Stomach (tissue), 9 donors: Measurements from ENCODE around the gene CCDC157. TPM values are rescaled to one million over a fixed set of nuclear protein-coding genes. Genes with fewer than 3 reads are reported as not detected.
A peak's percentile ranks its signal among the peaks of the same experiment; 100 is the strongest.

Experiments
- DNase-seq, 2 donors: peaks; one replicate each; pipeline versions ENCODE4 v3.0.0 to v3.0.0-alpha.2; 2013 to 2019
- H3K27ac ChIP-seq, 5 donors: fragments of 200-600 bp in 4 of 5; sonication (generic) in 4 of 5; one replicate each; pipeline ENCODE4 v1.5.1; 2013 to 2019; ENCODE audit warnings: mild to moderate bottlenecking in 1 of 5, moderate library complexity in 1 of 5
- H3K27me3 ChIP-seq, 3 donors: fragments of 200-600 bp; sonication (generic); one replicate each; pipeline ENCODE4 v1.5.1; 2017 to 2019; ENCODE audit warnings: mixed run types in 1 of 3
- H3K36me3 ChIP-seq, 4 donors: fragments of 200-600 bp; sonication (generic); 1 replicate in 3 of 4; 2 replicates in 1 of 4; pipeline ENCODE4 v1.5.1; 2016 to 2019
- H3K4me1 ChIP-seq, 4 donors: fragments of 200-600 bp; sonication (generic); one replicate each; pipeline ENCODE4 v1.5.1; 2016 to 2019
- H3K4me3 ChIP-seq, 4 donors: fragments of 200-600 bp; sonication (generic) in 3 of 4; one replicate each; pipeline ENCODE4 v1.5.1; 2016 to 2019; ENCODE audit warnings: mild to moderate bottlenecking in 1 of 4
- H3K9me3 ChIP-seq, 4 donors: fragments of 200-600 bp; sonication (generic); one replicate each; pipeline ENCODE4 v1.5.1; 2016 to 2019
- CTCF ChIP-seq, 7 experiments: fragments of 450-650 bp in 4 of 7; fragments of 200-600 bp in 3 of 7; sonication (generic) in 3 of 7; IDR thresholded peaks; one replicate each; pipeline ENCODE4 v1.5.1; 2016 to 2019; ENCODE audit warnings: antibody characterized with exemption in 7 of 7, control low read depth in 2 of 7, mild to moderate bottlenecking in 1 of 7
- EP300 ChIP-seq: sonication (generic); formaldehyde crosslinking; IDR thresholded peaks from one replicate; pipeline ENCODE4 v1.6.1; 2017; ENCODE audit warnings: antibody characterized with exemption
- POLR2A ChIP-seq, 4 donors: fragments of 450-650 bp; IDR thresholded peaks; one replicate each; pipeline ENCODE4 v1.6.1; 2016; ENCODE audit warnings: antibody characterized with exemption in 4 of 4, control low read depth in 2 of 4, mild to moderate bottlenecking in 1 of 4, moderate library complexity in 1 of 4
- POLR2AphosphoS5 ChIP-seq, 3 donors: sonication (generic); formaldehyde crosslinking; IDR thresholded peaks; one replicate each; pipeline ENCODE4 v1.6.1; 2016; ENCODE audit warnings: antibody characterized with exemption in 3 of 3
- WGBS, 5 donors: extraction: QIAGEN DNeasy Blood & Tissue Kit in 3 of 5; methylation state at CpG; one replicate each; pipeline versions ENCODE4 v1.1.5 to v1.1.7; 2013 to 2018; 5-methylcytosine and 5-hydroxymethylcytosine counted together
- intact Hi-C: fragments of 100-400 bp; cut with DNase I; formaldehyde crosslinking; loops from one replicate; pipeline ENCODE4 v1.15.1; 2023; ENCODE audit warnings: low total_unique reads
- polyA plus RNA-seq, 3 donors: library from polyadenylated mRNA; stranded (reverse); fragments of 200-250 nt; gene quantifications; one replicate each; pipeline ENCODE4 v1.2.3, GENCODE V29; 2013
- total RNA-seq, 5 donors: library from RNA; depleted of rRNA; stranded (reverse); fragments of >200 nt; gene quantifications; one replicate each; pipeline versions ENCODE4 v1.1.0 to v1.2.3, GENCODE V29; 2014 to 2016
- donor health status: healthy with polysubstance abuse.
- donor health status: Bipolar disorder and iron deficiency.
- donor health status: healthy.

Gene CCDC157
- total and polyA plus RNA-seq, 8 donors, result 0.73 to 9.0 (median 2.2) TPM; not detected in 1

DNA sequence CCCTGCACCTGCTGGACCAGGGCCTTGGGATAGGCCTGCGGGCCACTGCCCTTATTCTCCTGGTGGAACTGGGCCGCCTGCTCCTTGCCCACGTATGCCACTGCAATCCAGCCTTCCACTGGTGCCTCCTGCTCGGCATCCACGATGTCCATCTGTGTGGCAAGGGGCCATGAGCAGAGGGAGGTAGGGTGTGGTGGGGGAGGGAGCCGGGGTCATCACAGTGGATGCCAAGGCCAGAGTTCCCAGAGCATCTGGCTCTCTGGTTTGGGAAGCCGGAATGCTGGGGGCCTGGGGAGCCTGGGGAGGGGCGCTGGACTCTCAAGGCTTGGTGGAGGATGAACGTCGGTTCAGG is 29.8 kb downstream of the CCDC157 start:
- H3K27ac ChIP-seq, result peak overlapping the region; percentile 60 to 90 (median 86)

DNA sequence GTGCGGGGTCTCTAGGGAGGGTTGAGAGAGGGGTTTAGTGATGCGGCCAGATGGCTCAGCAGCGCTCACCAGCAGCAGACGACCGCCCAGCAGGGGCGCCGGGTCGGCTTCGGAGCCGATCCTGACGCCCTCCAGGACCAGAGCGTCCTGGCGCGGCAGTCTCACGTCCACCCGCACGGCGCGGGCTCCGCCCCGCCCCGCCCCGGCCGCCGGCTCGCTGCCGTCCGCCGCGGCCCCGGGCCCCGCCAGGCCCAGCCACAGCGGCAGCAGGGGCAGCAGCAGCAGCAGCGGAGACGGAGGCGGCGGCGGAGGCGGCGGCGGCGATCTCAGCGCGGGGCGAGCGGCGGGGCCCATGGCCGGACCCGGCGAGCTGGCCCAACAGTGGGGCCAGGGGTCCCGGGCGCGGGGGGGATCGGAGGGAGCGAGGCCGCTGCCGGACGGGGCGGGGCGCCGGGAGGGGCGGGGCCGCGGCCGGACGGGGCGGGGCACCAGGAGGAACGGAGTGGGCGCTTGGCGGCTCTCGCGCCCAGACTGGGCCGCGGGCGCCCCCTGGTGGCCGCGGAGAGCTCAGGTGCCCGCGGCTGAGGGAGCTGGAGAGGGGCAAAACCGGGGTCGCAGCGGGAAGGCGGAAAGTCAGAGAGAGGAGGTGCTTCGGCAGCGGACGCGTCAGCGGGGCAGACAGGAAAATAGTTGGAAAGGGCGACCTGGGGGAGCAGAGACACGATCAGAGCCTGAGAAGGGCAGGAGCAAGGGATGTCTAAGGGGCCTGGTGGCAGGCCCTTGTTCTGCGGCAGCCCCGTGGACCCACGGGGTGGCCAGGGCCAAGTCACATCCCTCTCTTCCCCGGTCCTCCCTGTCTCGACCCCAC is 30.4 kb downstream of the CCDC157 start, which contains the start of gene RNF215:
TSS of gene RNF215 (minus strand) at position 452 of the 868 bp plus-strand sequence. CDS start at position 354, 98 bp downstream.
- Histone ChIP-seq H3K9me3 (no peaks in the 10 kb centered on the region), H3K4me3 (peak within 1 kb of the TSS; percentile 57 to 64 (median 62)), H3K4me1 (peaks cover 12 to 21% (median 16%) of the 10 kb centered on the region in 4 donors), H3K36me3 (peaks cover 0 to 24% (median 18%) of the 10 kb centered on the region in 4 donors), H3K27ac (peak within 1 kb of the TSS; percentile 60 to 90 (median 86)), H3K27me3 (no peaks in the 10 kb centered on the region)
- DNase-seq, result peak; percentile 87 to 95
- intact Hi-C loops, result loop anchor here (5.0 kb wide), 1 partner anchor 100 kb away; the partner anchor contains the start of gene CASTOR1
- TF ChIP-seq CTCF (IDR thresholded peaks at IDR 0.05), result peak in 6 of 7 experiments; percentile 26 to 97 (median 88)
- peak in 1 of 3 donors; percentile 31 for TF ChIP-seq POLR2AphosphoS5 (IDR thresholded peaks at IDR 0.05)
- TF ChIP-seq EP300, result no peak
- TF ChIP-seq POLR2A (IDR thresholded peaks at IDR 0.05), result no peak
- 1 to 8% (median 2%) methylated on average over 21 to 90 of the region's 95 CpGs for WGBS, 5 donors

More for the DNA sequence above, 29.8 kb downstream of the CCDC157 start:
- WGBS, 5 donors, result 22 to 37% (median 27%) methylated on average over 6 to 10 of the region's 10 CpGs
- TF ChIP-seq CTCF (IDR thresholded peaks at IDR 0.05) (peak in 1 of 7 experiments; percentile 6), POLR2AphosphoS5 (IDR thresholded peaks at IDR 0.05) (no peak)
- DNase-seq, result no peak
- Histone ChIP-seq H3K4me1 (peaks cover 12 to 21% (median 16%) of the 10 kb centered on the region in 4 donors), H3K9me3 (no peaks in the 10 kb centered on the region), H3K36me3 (peaks cover 0 to 30% (median 23%) of the 10 kb centered on the region in 4 donors), H3K4me3 (peak overlapping the region; percentile 57 to 64 (median 62)), H3K27me3 (no peaks in the 10 kb centered on the region)
- intact Hi-C loops, result loop anchor here (5.0 kb wide), 1 partner anchor 99 kb away; the partner anchor contains the start of gene CASTOR1

GRCh38 chr22:30390974-30391691 is 34.3 kb downstream of the CCDC157 start:
- Histone ChIP-seq H3K27ac (no peak overlapping the region), H3K4me1 (peaks cover 11 to 28% (median 21%) of the 10 kb centered on the region in 4 donors), H3K4me3 (no peak overlapping the region), H3K36me3 (no peaks in the 10 kb centered on the region), H3K27me3 (peaks cover 0 to 7% (median 0%) of the 10 kb centered on the region in 3 donors), H3K9me3 (no peaks in the 10 kb centered on the region)
- TF ChIP-seq POLR2AphosphoS5 (IDR thresholded peaks at IDR 0.05), result peak in 2 of 3 donors; percentile 25 to 75
- TF ChIP-seq POLR2A (IDR thresholded peaks at IDR 0.05), result no peak
- TF ChIP-seq CTCF (IDR thresholded peaks at IDR 0.05), result peak in 5 of 7 experiments; percentile 59 to 93 (median 79)
- WGBS, 5 donors, result 38 to 57% (median 51%) methylated on average over 3 to 5 of the region's 5 CpGs
- intact Hi-C loops, result loop anchor here (5.0 kb wide), 2 partner anchors 36 to 96 kb away; partner anchors contain the start of gene MTFP1
- DNase-seq, result peak; percentile 84 to 91
